GM13977 (cell line): Measurements from ENCODE around the gene SF1.
A peak's percentile ranks its signal among the peaks of the same experiment; 100 is the strongest.

Source experiments
- DNase-seq: peaks from one replicate; pipeline ENCODE4 v3.0.0; 2012; ENCODE audit warnings: low spot score
- in situ Hi-C: fragments of 300-500 bp; cut with MboI; formaldehyde crosslinking; loops from one replicate; pipeline ENCODE4 v1.12.0; 2022; ENCODE audit warnings: low sequenced_read_pairs, low pct_unique_long_range_greater_than_20kb, mixed read lengths, inconsistent platforms; ENCODE audit not compliant: unreplicated experiment
- TF ChIP-seq, protein P1 (sequence below): IDR thresholded peaks from 2 replicates; pipeline ENCODE4 v1.5.1; 2012; ENCODE audit warnings: mild to moderate bottlenecking, control low read depth; ENCODE audit not compliant: insufficient read depth; ENCODE audit errors: extremely low read depth, missing control alignments

The SF1 gene

DNA sequence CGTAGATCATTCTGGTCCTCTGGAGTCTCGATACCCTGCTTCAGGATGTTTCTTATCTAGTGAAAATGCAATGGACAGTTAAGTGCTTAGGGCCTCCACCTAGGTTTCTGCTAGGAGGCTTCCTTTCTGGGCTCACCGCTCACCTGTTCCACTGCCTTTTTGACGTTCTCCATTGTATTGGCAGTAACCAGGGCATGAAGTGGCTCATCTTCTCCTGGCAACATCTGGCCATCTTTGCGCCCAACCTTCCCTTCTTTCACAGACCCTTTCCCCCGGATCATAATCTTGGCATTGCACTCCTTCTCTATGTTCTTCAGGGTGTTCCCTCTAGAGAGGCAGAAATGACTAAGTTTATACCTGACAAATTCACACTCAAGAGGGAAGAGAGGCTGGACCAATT is 9.1 kb downstream of the SF1 start:
- no peak for DNase-seq
- TF ChIP-seq, protein P1, sequence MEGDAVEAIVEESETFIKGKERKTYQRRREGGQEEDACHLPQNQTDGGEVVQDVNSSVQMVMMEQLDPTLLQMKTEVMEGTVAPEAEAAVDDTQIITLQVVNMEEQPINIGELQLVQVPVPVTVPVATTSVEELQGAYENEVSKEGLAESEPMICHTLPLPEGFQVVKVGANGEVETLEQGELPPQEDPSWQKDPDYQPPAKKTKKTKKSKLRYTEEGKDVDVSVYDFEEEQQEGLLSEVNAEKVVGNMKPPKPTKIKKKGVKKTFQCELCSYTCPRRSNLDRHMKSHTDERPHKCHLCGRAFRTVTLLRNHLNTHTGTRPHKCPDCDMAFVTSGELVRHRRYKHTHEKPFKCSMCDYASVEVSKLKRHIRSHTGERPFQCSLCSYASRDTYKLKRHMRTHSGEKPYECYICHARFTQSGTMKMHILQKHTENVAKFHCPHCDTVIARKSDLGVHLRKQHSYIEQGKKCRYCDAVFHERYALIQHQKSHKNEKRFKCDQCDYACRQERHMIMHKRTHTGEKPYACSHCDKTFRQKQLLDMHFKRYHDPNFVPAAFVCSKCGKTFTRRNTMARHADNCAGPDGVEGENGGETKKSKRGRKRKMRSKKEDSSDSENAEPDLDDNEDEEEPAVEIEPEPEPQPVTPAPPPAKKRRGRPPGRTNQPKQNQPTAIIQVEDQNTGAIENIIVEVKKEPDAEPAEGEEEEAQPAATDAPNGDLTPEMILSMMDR, result no peak
- in situ Hi-C loops, result no loop called here

DNA sequence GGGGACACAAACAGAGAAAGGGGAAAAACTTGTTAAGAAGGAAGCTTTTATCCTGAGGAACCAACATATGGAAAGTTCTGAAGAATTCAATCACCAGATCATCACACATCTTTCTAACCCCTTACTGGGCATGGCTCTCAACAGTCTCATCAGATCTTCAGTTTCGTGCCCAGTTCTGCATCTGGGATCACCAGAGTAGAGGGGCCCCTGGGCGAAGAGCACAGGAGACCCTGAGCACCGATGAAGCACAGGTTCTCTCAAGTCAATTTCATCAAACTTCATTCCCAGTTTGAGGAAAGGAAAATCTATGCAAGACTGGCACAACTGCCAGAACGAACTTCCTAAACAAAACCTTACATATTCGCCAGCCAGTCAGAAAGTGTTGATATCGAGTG is 10.0 kb downstream of the SF1 start:
- in situ Hi-C loops, result no loop called here
- TF ChIP-seq, protein P1, result no peak
- DNase-seq, result no peak

DNA sequence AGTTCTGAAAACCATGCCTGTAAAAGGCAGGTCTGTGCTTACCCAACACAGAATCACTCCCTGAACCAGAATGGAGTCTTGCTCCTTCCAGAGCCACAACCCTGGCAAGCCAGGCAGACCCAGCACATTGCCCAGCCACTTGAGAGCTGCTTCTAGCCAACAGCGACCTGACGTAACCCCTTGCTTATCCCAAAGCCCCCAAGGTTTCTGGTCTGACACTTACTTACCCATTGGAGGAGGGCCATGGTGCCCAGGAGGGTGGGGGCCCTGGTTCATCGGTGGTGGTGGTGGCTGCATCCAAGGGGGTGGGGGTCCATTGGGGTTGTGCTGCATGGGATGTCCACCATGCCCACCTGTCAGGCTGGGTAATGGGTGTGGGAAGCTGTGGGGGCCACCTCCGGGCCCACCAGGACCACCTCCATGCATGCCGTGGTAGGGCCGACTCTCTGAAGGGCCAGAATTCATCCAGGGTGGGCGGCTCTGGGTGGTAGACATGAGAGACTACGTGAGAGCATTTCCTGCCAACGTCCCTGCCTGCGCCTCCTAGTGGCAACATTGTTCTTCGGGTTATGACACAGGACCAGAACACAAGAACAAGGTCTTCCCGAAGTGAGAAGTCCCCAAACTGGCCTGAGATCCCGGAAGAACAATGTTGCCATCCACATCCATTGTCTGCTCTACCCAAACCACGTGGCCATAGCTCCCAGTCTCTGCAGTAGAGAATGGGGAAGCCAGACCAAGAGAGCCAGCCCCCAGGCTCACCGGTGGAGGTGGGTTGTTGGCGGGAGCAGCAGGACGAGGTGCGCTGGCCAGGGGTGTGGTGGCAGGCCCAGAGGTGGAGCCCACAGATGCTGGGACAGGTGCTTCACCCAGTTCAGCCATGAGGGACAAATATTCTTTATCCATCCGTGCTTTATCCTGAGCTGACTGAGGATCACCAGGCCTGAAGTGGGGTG is 10.7 kb downstream of the SF1 start:
- peak; percentile 58 for DNase-seq
- TF ChIP-seq, protein P1, result peak; percentile 75
- in situ Hi-C loops, result no loop called here

DNA sequence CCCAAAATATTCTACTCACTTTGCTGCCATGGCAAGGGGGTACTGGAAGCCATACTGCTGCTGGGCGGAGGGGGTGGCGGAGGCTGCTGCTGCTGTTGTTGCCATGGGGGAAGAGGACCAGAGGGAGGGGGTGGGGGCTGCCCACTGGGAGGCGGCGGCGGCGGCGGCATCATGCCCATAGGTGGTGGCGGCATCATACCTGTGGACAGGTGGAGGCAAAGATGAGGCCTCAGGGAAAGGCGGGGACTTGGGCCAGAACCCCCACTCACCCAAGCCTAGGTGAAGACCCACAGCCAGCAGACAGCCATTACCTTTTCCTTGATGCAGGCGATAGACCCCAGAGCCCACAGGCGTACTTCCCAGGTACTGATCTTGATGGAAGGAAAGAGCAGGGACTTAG is 11.5 kb downstream of the SF1 start:
- no peak for DNase-seq
- TF ChIP-seq, protein P1, result no peak
- in situ Hi-C loops, result no loop called here

DNA sequence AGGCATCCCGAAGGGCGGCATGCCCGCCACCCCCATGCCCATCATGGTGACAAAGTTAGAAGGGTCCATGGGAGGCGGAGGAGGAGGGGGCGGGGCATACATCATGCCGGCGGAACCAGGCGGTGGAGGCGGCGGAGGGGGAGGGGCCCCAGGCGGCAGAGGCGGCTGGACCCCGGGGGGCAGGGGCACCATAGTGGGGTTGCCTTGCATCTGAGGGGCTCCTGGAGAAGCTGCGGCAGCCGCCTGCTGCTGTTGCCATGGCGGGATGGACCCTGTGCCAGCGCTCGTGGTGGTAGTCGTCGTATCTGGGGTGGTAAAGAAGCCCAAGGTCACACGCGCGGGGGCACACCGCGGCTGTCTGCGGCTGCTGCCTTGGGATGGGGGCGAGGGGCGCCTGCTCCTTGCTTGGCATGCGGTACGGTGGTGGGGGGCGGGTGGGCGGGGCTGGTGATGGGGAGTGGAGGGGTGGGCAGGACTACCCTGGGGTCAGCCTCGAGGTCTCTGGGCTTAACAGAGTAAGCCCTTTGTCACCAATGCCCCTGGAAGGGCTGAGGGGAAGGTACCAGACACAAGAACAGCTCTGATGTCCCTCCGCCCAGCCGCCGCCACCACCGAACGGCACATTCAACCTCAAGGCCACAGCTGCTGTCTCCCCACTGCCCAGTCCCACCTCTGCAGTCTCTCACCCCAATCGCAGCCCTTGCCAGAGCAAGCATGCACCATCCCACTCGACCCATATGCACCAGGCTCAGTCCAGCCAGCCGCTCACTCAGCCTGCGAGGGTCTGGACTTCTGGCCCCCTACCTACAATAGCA is 12.3 kb downstream of the SF1 start:
- in situ Hi-C loops, result no loop called here
- DNase-seq, result no peak
- TF ChIP-seq, protein P1, result no peak

DNA sequence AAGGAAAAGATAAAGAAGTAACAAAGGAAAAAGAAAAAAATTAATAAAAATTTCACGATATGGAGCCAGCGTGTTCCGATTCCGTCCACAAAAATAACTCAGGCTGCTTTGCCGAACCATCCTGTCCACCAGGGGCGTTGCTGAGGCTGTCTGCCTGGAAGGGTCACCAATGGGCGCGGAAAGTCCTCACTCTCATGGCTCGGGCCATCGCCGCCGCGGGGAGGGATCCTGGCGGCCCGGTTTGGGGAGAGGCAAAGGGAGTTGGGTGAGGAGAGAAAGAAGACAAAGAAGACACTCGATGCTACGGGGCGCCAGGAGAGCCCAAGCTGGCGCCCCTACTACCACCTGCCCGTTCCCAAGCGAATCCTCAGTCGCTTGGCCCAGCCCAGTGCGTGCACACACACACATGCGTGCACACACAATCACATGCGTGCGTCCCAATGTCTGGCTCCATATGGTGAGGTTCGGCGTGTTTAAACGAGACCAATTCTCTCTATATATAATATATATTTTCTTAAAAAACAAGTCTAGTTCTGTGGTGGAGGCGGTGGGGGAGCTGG is 13.0 kb downstream of the SF1 start:
- no peak for DNase-seq
- TF ChIP-seq, protein P1, result peak; percentile 22
- in situ Hi-C loops, result no loop called here
